Erythroblast (primary cell): Measurements from ENCODE around the gene KIF3C.
A peak's percentile ranks its signal among the peaks of the same experiment; 100 is the strongest.
"Not testable (repeated sequence)": the region's sequence is repeated elsewhere in the genome, so short reads cannot be mapped to it uniquely, and the experiment has no call there.

Experiments
- DNase-seq, 2 experiments: peaks; one replicate each; lab custom pipeline; 2025; lab: John Stamatoyannopoulos, UW
- GATA1 ChIP-seq: IDR thresholded peaks from 2 replicates; pipeline ENCODE4 v1.6.1; 2011; ENCODE audit warnings: low read depth, mild to moderate bottlenecking, control low read depth, low read length, moderate library complexity
- POLR2A ChIP-seq: IDR thresholded peaks from 2 replicates; pipeline ENCODE4 v1.6.1; 2011; ENCODE audit warnings: mild to moderate bottlenecking, low read length

Gene KIF3C

DNA sequence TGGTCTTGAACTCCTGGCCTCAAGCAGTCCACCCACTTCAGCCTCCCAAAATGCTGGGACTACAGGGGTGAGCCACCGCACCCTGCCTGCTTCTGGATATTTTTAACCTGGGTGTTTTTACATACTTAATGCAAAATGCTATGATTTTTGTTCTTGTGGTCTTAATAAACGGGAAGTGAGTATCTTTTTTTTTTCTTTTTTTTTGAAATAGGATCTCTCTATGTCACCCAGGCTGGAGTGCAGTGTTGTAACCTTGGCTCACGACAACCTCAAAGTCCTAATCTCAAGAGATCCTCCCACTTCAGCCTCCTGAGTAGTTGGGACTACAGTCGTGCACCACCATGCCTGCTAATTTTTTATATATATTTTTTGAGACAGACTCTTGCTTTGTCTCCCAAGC is 84.8 kb downstream of the KIF3C start:
- no peak for DNase-seq
- TF ChIP-seq GATA1 (no peak), POLR2A (no peak)

DNA sequence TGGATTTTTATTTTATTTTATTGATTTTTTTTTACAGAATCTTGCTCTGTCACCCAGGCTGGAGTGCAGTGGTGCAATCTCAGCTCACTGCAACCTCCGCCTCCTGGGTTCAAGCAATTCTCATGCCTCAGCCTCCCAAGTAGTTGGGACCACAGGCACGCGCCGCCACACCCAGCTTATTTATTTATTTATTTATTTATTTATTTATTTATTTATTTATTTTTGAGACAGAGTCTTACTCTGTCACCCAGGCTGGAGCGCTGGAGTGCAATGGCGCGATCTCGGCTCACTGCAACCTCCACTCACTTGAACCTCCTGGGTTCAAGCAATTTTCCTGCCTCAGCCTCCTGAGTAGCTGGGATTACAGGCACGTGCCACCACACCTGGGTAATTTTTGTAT is 86.0 kb downstream of the KIF3C start:
- not testable (repeated sequence) for DNase-seq

DNA sequence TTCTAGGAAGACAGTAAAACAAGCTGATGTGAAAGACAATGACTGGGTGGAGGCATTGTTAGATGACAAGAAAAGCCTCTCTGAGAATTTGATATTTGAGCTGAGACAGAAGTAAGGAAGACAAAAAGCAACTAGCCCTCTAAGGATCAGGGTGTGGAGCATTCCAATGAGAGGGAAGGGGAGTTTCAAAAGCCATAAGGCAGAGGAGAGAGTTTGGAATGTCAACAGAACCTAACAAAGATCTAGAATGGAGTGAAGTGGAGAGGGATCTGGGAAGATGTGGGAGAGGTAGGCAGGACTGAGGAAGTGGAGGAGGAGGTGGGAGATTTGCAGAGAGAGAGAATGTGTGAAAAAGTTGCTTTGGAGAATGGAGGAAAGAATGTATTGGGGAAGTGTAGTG is 86.7 kb downstream of the KIF3C start:
- DNase-seq: no peak
- TF ChIP-seq GATA1: no peak
- no peak for TF ChIP-seq POLR2A

DNA sequence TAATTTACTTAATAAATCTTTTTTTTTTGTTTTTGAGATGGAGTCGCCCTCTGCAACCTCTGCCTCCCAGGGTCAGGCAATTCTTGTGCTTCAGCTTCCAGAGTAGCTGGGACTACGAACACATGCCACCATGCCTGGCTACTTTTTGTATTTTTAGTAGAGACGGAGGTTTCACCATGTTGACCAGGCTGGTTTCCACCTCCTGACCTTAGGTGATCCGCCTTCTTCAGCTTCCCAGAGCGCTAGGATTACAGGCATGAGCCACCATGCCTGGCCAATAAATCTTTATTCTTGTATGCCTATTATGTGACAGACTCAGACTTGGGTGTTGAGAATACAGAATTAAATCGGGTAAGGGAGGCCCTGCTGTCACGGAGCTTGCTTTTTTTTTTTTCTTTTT is 87.3 kb downstream of the KIF3C start:
- no peak for DNase-seq

DNA sequence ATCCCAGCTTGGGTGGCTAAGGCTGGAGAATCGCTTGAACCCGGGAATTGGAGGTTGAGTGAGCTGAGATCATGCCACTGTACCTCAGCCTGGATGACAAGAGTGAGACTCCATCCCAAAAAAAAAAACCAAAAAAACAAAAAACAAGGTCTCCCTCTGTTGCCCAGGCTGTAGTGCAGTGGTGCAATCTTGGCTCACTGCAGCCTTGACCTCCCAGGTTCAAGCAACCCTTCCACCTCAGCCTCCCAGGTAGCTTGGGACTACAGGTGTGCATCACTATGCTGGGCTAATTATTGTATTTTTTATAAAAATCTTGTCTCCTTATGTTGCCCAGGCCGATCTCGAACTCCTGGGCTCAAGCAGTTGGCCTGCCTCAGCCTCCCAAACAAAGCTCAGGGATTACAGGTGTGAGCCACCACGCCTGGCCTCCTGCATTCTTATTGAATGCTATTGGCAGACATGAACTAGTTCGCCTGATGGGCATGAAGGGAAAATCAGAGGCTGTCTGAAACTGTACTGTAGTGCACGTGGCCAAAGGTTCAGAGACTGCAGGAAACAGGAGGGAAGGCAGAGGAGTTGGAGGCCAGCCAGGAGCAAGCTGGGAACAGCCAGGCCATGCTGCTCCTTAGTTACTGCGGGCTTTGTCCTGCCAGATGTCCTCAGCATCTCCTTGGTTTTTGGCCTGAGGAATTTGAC is 88.0 kb downstream of the KIF3C start:
- DNase-seq: no peak
- TF ChIP-seq POLR2A (no peak), GATA1 (no peak)

More for the DNA sequence above, 87.3 kb downstream of the KIF3C start:
- TF ChIP-seq GATA1 (no peak), POLR2A (no peak)

GRCh38 chr2:25891672-25892071 is 90.6 kb downstream of the KIF3C start:
- DNase-seq: no peak
- no peak for TF ChIP-seq GATA1
- TF ChIP-seq POLR2A: no peak

DNA sequence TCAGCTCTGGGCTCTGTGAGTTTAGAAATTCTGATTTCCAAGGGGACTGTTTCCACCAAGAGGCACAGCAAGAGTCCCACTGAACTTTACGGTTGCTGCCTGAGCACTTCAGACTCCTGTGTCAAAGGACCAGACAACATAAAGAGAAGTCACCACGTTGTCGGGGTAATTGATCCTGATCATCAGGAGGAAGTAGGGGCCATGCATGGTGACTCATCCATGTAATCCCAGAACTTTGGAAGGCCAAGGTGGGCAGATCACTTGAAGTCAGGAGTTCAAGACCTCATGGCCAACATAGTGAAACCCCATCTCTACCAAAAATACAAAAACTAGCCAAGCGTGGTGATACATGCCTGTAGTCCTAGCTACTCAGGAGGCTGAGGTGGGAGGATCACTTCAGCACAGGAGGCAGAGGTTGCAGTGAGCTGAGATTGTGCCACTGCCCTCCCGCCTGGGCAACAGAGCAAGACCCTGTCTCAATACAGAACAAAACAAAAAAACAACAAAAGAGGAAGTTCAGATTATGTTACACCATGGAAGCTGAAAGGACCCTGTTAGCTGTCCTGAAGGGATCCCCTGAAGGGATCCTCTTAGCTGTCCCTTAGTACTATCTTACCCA is 94.6 kb downstream of the KIF3C start:
- TF ChIP-seq GATA1 (no peak), POLR2A (no peak)
- no peak for DNase-seq

GRCh38 chr2:25885933-25886332 is 96.4 kb downstream of the KIF3C start:
- no peak for DNase-seq

DNA sequence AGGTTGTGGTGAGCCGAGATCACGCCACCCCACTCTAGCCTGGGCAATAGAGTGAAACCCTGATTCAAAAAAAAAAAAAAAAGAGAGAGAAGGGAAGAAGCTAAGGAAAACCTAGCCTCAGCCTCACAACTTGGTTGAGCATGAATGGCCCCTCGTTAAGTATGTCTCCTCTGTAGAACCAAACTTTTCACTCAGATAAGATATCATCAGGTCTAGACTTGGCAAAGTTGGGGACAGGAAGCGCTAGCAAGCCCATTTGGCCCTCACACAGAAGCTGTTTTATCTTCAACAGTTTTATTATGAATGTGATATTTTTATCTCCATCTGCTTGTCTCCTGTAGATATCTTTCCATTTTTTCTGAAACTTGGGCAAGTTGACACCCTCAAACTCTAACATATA is 100.5 kb downstream of the KIF3C start:
- no peak for TF ChIP-seq GATA1
- no peak for TF ChIP-seq POLR2A
- peak; percentile 43 to 75 for DNase-seq

More at GRCh38 chr2:25885933-25886332, 96.4 kb downstream of the KIF3C start:
- TF ChIP-seq GATA1: no peak
- no peak for TF ChIP-seq POLR2A

DNA sequence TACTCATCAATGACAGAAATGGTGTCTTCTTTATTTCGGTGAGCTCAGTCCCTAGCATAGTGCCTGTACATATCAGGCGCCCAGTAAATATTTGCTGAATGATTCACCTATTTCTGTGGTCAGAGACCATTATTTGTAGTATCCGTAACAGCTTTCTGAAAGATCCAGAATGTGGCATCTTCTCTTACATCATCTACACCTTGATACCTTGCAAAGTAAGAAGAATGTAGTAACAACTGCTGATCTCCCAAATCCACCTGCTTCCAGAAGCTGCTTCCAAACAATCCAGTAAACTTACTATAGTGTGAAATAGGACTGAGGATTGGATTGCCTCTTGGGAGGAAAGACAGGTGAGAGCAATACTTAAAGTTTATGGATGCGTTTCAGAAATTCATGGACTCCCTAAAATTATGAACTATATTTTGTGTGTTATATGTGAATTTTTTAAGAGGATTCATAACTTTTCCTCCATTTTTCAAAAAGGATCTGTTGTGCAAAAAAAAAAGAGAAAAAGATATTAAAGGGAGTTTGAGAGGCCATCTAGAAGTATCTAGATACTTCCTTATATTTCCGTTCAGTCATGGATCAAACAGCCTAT is 103.1 kb downstream of the KIF3C start:
- DNase-seq: no peak
- TF ChIP-seq GATA1 (no peak), POLR2A (no peak)

GRCh38 chr2:25878361-25879132 is 103.8 kb downstream of the KIF3C start, which contains the start of gene ASXL2:
ASXL2 (minus strand) TSS chr2:25878487; CDS start chr2:25878222, 265 bp downstream.
- TF ChIP-seq POLR2A (peak; percentile 73), GATA1 (no peak)
- DNase-seq: peak; percentile 99

GRCh38 chr2:25877431-25878360 is 104.6 kb downstream of the KIF3C start:
- TF ChIP-seq POLR2A: peak; percentile 78
- TF ChIP-seq GATA1: no peak
- DNase-seq: peak; percentile 87 to 88
